ENCODE measurements around the gene CEP112. TPM values are rescaled to one million over a fixed set of nuclear protein-coding genes. Genes with fewer than 3 reads are reported as not detected.

The CEP112 gene
- total RNA-seq, 4 donors from 2014 or later = 15.8 to 50.3 (median 20.2) TPM

DNA sequence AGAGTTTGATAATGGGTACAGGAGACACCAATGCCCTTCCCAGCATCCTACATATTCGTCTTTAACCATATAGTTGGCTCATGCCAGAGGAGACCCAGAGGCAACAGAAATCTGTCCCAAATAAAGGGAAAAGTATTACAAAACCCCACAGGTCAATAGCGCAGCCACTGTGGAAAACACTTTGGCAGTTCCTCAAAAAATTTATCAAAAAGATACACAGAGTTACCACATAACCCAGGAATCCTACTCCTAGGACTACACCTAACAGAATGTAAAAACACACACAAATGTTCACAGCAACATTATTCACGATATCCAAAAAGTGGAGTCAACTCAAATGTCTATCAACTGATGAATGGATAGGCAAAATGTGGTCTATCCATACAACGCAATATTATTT lies 135.8 kb downstream of the CEP112 start:
- TF ChIP-seq, protein P1, sequence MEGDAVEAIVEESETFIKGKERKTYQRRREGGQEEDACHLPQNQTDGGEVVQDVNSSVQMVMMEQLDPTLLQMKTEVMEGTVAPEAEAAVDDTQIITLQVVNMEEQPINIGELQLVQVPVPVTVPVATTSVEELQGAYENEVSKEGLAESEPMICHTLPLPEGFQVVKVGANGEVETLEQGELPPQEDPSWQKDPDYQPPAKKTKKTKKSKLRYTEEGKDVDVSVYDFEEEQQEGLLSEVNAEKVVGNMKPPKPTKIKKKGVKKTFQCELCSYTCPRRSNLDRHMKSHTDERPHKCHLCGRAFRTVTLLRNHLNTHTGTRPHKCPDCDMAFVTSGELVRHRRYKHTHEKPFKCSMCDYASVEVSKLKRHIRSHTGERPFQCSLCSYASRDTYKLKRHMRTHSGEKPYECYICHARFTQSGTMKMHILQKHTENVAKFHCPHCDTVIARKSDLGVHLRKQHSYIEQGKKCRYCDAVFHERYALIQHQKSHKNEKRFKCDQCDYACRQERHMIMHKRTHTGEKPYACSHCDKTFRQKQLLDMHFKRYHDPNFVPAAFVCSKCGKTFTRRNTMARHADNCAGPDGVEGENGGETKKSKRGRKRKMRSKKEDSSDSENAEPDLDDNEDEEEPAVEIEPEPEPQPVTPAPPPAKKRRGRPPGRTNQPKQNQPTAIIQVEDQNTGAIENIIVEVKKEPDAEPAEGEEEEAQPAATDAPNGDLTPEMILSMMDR (IDR thresholded peaks at IDR 0.05) = no peak
- ATAC-seq (ENCODE audit: low FRiP score) (no peak), DNase-seq (ENCODE audit: low spot score) (no peak)

DNA sequence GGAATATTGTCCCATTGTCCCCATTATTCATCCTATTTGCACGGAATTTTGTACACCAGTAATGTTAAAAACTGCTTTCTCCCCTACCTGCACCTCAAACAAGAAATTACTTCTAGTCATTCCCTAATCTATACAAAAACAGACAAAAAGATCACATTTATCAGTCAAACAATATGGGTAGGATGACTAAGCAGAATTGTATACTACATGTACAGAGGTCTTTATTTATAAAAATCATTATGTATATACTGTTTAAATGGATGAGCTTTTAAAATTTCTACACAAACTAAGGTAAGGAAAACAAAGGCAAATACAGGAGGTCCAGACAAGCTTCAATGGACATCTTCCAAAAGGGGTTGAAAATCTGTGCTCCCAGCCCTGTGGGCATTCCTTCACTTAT lies 137.7 kb downstream of the CEP112 start:
- DNase-seq (ENCODE audit: low spot score) (no peak), ATAC-seq (ENCODE audit: low FRiP score) (no peak)
- TF ChIP-seq, protein P1 (IDR thresholded peaks at IDR 0.05) = no peak

DNA sequence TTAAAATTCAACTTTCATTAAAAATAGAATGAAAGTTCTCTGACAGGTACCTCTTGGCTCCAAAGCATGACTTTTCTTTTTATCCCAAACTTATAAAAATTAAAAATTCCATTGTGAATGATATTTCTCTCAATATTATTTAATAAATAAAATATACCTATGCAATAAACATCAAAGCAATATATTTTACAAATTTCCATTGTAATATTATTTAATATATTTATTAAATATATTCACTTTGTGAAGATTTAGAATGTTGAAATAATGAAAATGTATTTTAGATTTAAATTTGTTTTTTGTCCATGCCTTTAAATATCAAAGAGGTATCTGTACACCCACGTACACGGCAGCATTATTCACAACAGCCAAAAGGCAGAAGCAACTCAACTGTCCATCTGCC lies 147.8 kb downstream of the CEP112 start:
- TF ChIP-seq, protein P1 (IDR thresholded peaks at IDR 0.05) = no peak
- ATAC-seq (ENCODE audit: low FRiP score) = no peak

DNA sequence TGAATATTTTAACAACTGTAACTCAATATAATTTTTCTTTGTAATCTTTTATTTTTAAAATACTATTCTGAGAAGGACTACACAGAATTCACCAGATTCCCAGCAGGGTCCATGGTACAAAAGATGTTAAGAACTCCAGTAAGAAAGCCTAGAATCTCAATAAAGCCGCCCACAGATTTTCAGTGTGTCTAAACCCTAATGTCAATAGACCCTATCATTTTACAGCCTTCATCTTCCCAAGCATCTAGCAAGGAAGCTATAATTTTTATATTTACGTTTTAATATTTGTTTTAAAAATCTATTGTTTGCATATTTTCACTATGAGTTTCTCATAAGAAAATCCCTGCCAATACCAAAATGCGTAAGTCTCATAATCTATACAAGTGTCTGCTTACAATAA lies 148.5 kb downstream of the CEP112 start:
- no peak for DNase-seq (ENCODE audit: low spot score)
- ATAC-seq (ENCODE audit: low FRiP score) = no peak
- TF ChIP-seq, protein P1 (IDR thresholded peaks at IDR 0.05) = no peak

More for the DNA sequence above, 147.8 kb downstream of the CEP112 start:
- no peak for DNase-seq (ENCODE audit: low spot score)

DNA sequence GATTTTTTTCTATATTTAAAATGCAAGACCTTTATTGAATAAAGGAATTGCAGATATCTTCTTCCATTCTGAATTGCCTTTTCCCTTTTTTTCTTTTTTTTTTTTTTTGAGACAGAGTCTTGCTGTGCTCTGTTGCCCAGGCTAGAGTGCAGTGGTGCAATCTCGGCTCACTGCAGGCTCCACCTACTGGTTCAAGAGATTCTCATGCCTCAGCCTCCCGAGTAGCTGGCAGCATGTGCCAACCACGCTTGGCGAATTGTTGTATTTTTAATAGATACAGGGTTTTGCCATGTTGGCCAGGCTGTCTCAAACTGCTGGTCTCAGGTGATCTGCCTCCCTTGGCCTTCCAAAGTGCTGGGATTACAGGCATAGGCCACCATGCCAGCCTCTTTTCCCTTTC lies 151.5 kb downstream of the CEP112 start:
- TF ChIP-seq, protein P1 (IDR thresholded peaks at IDR 0.05) = no peak

DNA sequence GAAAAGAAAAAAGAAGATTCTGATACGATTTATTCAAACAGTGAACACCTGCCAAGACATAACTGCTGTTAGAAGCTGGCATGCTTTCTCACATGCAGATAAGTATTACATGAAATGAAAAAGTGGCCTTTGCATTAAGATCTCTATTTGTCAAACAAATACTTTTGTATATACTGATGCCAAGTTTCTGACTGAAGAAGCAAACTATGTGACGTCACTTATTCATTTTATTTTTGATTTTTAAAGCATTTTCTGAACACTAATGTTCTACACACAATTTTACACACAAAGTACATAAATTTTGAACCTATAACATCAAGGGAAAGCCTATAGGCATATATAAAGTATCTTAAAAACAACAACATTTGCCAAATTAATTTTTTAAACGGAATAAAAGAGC lies 153.8 kb downstream of the CEP112 start:
- no peak for ATAC-seq (ENCODE audit: low FRiP score)
- TF ChIP-seq, protein P1 (IDR thresholded peaks at IDR 0.05) = no peak
- no peak for DNase-seq (ENCODE audit: low spot score)

More for the DNA sequence above, 151.5 kb downstream of the CEP112 start:
- no peak for ATAC-seq (ENCODE audit: low FRiP score)
- DNase-seq (ENCODE audit: low spot score) = no peak

DNA sequence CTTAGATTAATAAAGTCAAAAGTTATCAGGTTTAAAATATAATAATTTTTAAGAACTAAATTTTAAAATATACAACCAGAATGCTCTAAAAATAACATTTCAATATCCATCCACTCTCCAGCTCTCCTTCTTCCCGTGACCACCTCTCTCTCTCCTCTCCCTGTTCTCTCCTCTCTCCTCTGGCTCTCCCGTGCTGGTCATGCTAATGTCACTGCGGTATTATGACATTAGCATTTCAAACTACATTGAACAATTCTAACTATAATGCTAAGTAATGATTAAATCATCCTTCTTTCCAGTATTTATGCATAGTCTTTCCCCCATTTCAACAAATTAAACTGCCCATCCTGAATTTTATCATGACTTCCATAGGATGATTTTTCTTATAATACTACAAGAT lies 154.7 kb downstream of the CEP112 start:
- ATAC-seq (ENCODE audit: low FRiP score) = no peak
- DNase-seq (ENCODE audit: low spot score) = no peak
- TF ChIP-seq, protein P1 (IDR thresholded peaks at IDR 0.05) = no peak
